Duodenal mucosa (tissue), 2 donors: ENCODE results near the gene TBX6.

Experiments used
- H3K27ac ChIP-seq: one replicate; pipeline ENCODE4 v1.7.0; 2013; ENCODE audit warnings: low read depth, low read length
- H3K27me3 ChIP-seq, 2 donors: one replicate each; pipeline ENCODE4 v1.7.0; 2013; ENCODE audit warnings: low read length in 2 of 2, control low read depth in 1 of 2; ENCODE audit not compliant: insufficient read depth in 2 of 2, control insufficient read depth in 1 of 2
- H3K36me3 ChIP-seq, 2 donors: one replicate each; pipeline ENCODE4 v1.7.0; 2013; ENCODE audit warnings: low read length in 2 of 2, control low read depth in 1 of 2; ENCODE audit not compliant: insufficient read depth in 2 of 2, control insufficient read depth in 1 of 2
- H3K4me1 ChIP-seq, 2 donors: one replicate each; pipeline ENCODE4 v1.7.0; 2013; ENCODE audit warnings: low read length in 2 of 2, control low read depth in 1 of 2; ENCODE audit not compliant: insufficient read depth in 2 of 2, control insufficient read depth in 1 of 2
- H3K4me3 ChIP-seq, 2 donors: one replicate each; pipeline ENCODE4 v1.7.0; 2013; ENCODE audit warnings: low read length in 2 of 2, low read depth in 1 of 2
- H3K9ac ChIP-seq, 2 donors: one replicate each; pipeline ENCODE4 v1.7.0; 2013; ENCODE audit warnings: low read length in 2 of 2, low read depth in 1 of 2
- H3K9me3 ChIP-seq, 2 donors: one replicate each; pipeline ENCODE4 v1.7.0; 2013; ENCODE audit warnings: low read length in 2 of 2, control low read depth in 1 of 2; ENCODE audit not compliant: control insufficient read depth in 1 of 2

Gene TBX6

GRCh38 chr16:30113711-30114333 lies 22.1 kb upstream of the TBX6 start:
- Histone ChIP-seq H3K4me1 (peaks cover 39 to 57% of the 10 kb centered on the region in 2 donors), H3K27ac (peak overlapping the region; percentile 3), H3K4me3 (no peak overlapping the region), H3K36me3 (peaks cover 24 to 43% of the 10 kb centered on the region in 2 donors), H3K9me3 (no peaks in the 10 kb centered on the region), H3K9ac (peak overlapping the region in 1 of 2 donors; percentile 29), H3K27me3 (no peaks in the 10 kb centered on the region)

GRCh38 chr16:30113031-30113710 lies 21.4 kb upstream of the TBX6 start, which contains the start of gene GDPD3:
Gene GDPD3, minus strand, starts transcription at chr16:30113537. Its CDS starts 59 bp downstream, at chr16:30113478.
- Histone ChIP-seq H3K4me1 (peaks cover 38 to 50% of the 10 kb centered on the region in 2 donors), H3K4me3 (no peak within 1 kb of the TSS), H3K27me3 (no peaks in the 10 kb centered on the region), H3K36me3 (peaks cover 24 to 45% of the 10 kb centered on the region in 2 donors), H3K27ac (peak within 1 kb of the TSS; percentile 3), H3K9ac (peak within 1 kb of the TSS; percentile 29 to 54), H3K9me3 (no peaks in the 10 kb centered on the region)

- no peaks in the 10 kb centered on the region for H3K27me3 ChIP-seq
- H3K9ac ChIP-seq = no peak overlapping the region
- H3K36me3 ChIP-seq = peaks cover 22 to 44% of the 10 kb centered on the region in 2 donors
- H3K27ac ChIP-seq = no peak overlapping the region
- no peaks in the 10 kb centered on the region for H3K9me3 ChIP-seq
- H3K4me1 ChIP-seq = peaks cover 34 to 43% of the 10 kb centered on the region in 2 donors
- no peak overlapping the region for H3K4me3 ChIP-seq
These were observed 20.7 kb upstream of the TBX6 start for GRCh38 chr16:30112197-30113030.

GRCh38 chr16:30110661-30111060 lies 18.9 kb upstream of the TBX6 start:
- no peak overlapping the region for H3K9ac ChIP-seq
- H3K27ac ChIP-seq = no peak overlapping the region
- peaks cover 20 to 38% of the 10 kb centered on the region in 2 donors for H3K36me3 ChIP-seq
- H3K4me3 ChIP-seq = no peak overlapping the region
- peaks cover 27 to 28% of the 10 kb centered on the region in 2 donors for H3K4me1 ChIP-seq
- no peaks in the 10 kb centered on the region for H3K9me3 ChIP-seq
- no peaks in the 10 kb centered on the region for H3K27me3 ChIP-seq

GRCh38 chr16:30108059-30108850 lies 16.5 kb upstream of the TBX6 start:
- H3K9ac ChIP-seq = no peak overlapping the region
- H3K27me3 ChIP-seq = no peaks in the 10 kb centered on the region
- no peaks in the 10 kb centered on the region for H3K9me3 ChIP-seq
- peaks cover 5 to 10% of the 10 kb centered on the region in 2 donors for H3K4me1 ChIP-seq
- no peak overlapping the region for H3K27ac ChIP-seq
- H3K36me3 ChIP-seq = peaks cover 20 to 47% of the 10 kb centered on the region in 2 donors
- H3K4me3 ChIP-seq = no peak overlapping the region

GRCh38 chr16:30104492-30104891 lies 12.8 kb upstream of the TBX6 start:
- Histone ChIP-seq H3K9ac (no peak overlapping the region), H3K27me3 (no peaks in the 10 kb centered on the region), H3K36me3 (peaks cover 9 to 34% of the 10 kb centered on the region in 2 donors), H3K9me3 (no peaks in the 10 kb centered on the region), H3K27ac (no peak overlapping the region), H3K4me1 (peaks cover 0 to 5% of the 10 kb centered on the region in 2 donors), H3K4me3 (no peak overlapping the region)

GRCh38 chr16:30104090-30104489 lies 12.4 kb upstream of the TBX6 start:
- Histone ChIP-seq H3K4me1 (peaks cover 0 to 5% of the 10 kb centered on the region in 2 donors), H3K27me3 (no peaks in the 10 kb centered on the region), H3K9ac (no peak overlapping the region), H3K27ac (no peak overlapping the region), H3K9me3 (no peaks in the 10 kb centered on the region), H3K36me3 (peaks cover 9 to 34% of the 10 kb centered on the region in 2 donors), H3K4me3 (no peak overlapping the region)

- Histone ChIP-seq H3K4me1 (peaks cover 25 to 32% of the 10 kb centered on the region in 2 donors), H3K9me3 (peaks cover 11 to 22% of the 10 kb centered on the region in 2 donors), H3K4me3 (peak overlapping the region; percentile 58 to 61), H3K27ac (peak overlapping the region; percentile 83), H3K9ac (peak overlapping the region in 1 of 2 donors; percentile 52), H3K36me3 (peaks cover 12 to 13% of the 10 kb centered on the region in 2 donors), H3K27me3 (no peaks in the 10 kb centered on the region)
These were observed 5.3 kb upstream of the TBX6 start for GRCh38 chr16:30096862-30097563.
